Liver (tissue), 9 donors: ENCODE results near the gene DSC2. TPM values are rescaled to one million over a fixed set of nuclear protein-coding genes. Genes with fewer than 3 reads are reported as not detected.

Experiments used
- DNase-seq: peaks from one replicate; pipeline ENCODE4 v3.0.0-alpha.2; 2017; ENCODE audit warnings: low spot score
- H3K27ac ChIP-seq, 2 donors: one replicate each; pipeline ENCODE4 v1.7.0; 2013; ENCODE audit warnings: inconsistent platforms in 2 of 2, low read length in 2 of 2, control low read depth in 1 of 2, low read depth in 1 of 2, mild to moderate bottlenecking in 1 of 2
- H3K27me3 ChIP-seq, 4 donors: one replicate each; pipeline versions ENCODE4 v1.6.1 to v1.7.0; 2013; ENCODE audit warnings: low read length in 3 of 4, inconsistent platforms in 1 of 4, mild to moderate bottlenecking in 1 of 4, moderate library complexity in 1 of 4; ENCODE audit not compliant: control insufficient read depth in 4 of 4, insufficient read depth in 4 of 4
- H3K36me3 ChIP-seq, 4 donors: one replicate each; pipeline versions ENCODE4 v1.6.1 to v1.7.0; 2013; ENCODE audit warnings: low read length in 3 of 4, mild to moderate bottlenecking in 3 of 4, low read depth in 1 of 4, moderate library complexity in 1 of 4; ENCODE audit not compliant: control insufficient read depth in 4 of 4, insufficient read depth in 3 of 4
- H3K4me1 ChIP-seq, 4 donors: one replicate each; pipeline versions ENCODE4 v1.6.1 to v1.7.0; 2013; ENCODE audit warnings: low read length in 3 of 4, mild to moderate bottlenecking in 3 of 4, moderate library complexity in 1 of 4; ENCODE audit not compliant: control insufficient read depth in 4 of 4, insufficient read depth in 4 of 4
- H3K4me3 ChIP-seq, 3 donors: one replicate each; pipeline versions ENCODE4 v1.6.1 to v1.7.0; 2013; ENCODE audit warnings: low read length in 3 of 3, control low read depth in 1 of 3, low read depth in 1 of 3, mild to moderate bottlenecking in 1 of 3
- H3K9ac ChIP-seq, 2 donors: one replicate each; pipeline ENCODE4 v1.7.0; 2013; ENCODE audit warnings: low read length in 2 of 2, mild to moderate bottlenecking in 2 of 2, moderate library complexity in 2 of 2, control low read depth in 1 of 2, low read depth in 1 of 2
- H3K9me3 ChIP-seq, 4 donors: one replicate each; pipeline versions ENCODE4 v1.6.1 to v1.7.0; 2013; ENCODE audit warnings: low read length in 3 of 4; ENCODE audit not compliant: control insufficient read depth in 4 of 4
- ATF3 ChIP-seq: IDR thresholded peaks from 2 replicates; pipeline ENCODE4 v1.6.1; 2016; ENCODE audit warnings: antibody characterized with exemption
- CTCF ChIP-seq: fragments of 150-350 bp; IDR thresholded peaks from 2 replicates; pipeline ENCODE4 v1.5.1; 2017; ENCODE audit warnings: improper control_type of control experiment, low read depth, low read length; ENCODE audit not compliant: missing input control
- EGR1 ChIP-seq, 2 donors: IDR thresholded peaks; 2 replicates each; pipeline ENCODE4 v1.6.1; 2016 to 2018; ENCODE audit warnings: antibody characterized with exemption in 2 of 2, low read depth in 2 of 2
- FOXA1 ChIP-seq: IDR thresholded peaks from 2 replicates; pipeline ENCODE4 v1.6.1; 2016; ENCODE audit warnings: antibody characterized with exemption
- FOXA2 ChIP-seq: IDR thresholded peaks from 2 replicates; pipeline ENCODE4 v1.6.1; 2016; ENCODE audit warnings: antibody characterized with exemption
- GABPA ChIP-seq, 2 donors: IDR thresholded peaks in 1 of 2; conservative IDR thresholded peaks in 1 of 2; 2 replicates each; pipeline ENCODE4 v1.6.1; 2016; ENCODE audit warnings: antibody characterized with exemption in 2 of 2, mild to moderate bottlenecking in 1 of 2, moderate library complexity in 1 of 2
- HNF4A ChIP-seq, 2 donors: conservative IDR thresholded peaks; 2 replicates each; pipeline ENCODE4 v1.6.1; 2016; ENCODE audit warnings: antibody characterized with exemption in 2 of 2, mild to moderate bottlenecking in 2 of 2
- HNF4G ChIP-seq: IDR thresholded peaks from 2 replicates; pipeline ENCODE4 v1.6.1; 2016; ENCODE audit warnings: antibody characterized with exemption
- JUND ChIP-seq, 2 donors: IDR thresholded peaks; 2 replicates each; pipeline ENCODE4 v1.6.1; 2016; ENCODE audit warnings: antibody characterized with exemption in 2 of 2
- NR2F2 ChIP-seq: IDR thresholded peaks from 2 replicates; pipeline ENCODE4 v1.6.1; 2016; ENCODE audit warnings: antibody characterized with exemption
- RAD21 ChIP-seq, 2 donors: IDR thresholded peaks; 2 replicates each; pipeline ENCODE4 v1.6.1; 2016; ENCODE audit warnings: antibody characterized with exemption in 2 of 2, mild to moderate bottlenecking in 2 of 2
- RXRA ChIP-seq, 2 donors: IDR thresholded peaks; 2 replicates each; pipeline ENCODE4 v1.6.1; 2017 to 2018; ENCODE audit warnings: antibody characterized with exemption in 2 of 2, mild to moderate bottlenecking in 1 of 2
- SP1 ChIP-seq: IDR thresholded peaks from 2 replicates; pipeline ENCODE4 v1.6.1; 2018; ENCODE audit warnings: antibody characterized with exemption, mild to moderate bottlenecking
- TAF1 ChIP-seq: conservative IDR thresholded peaks from 2 replicates; pipeline ENCODE4 v1.6.1; 2016; ENCODE audit warnings: antibody characterized with exemption, mild to moderate bottlenecking
- YY1 ChIP-seq: IDR thresholded peaks from 2 replicates; pipeline ENCODE4 v1.6.1; 2016; ENCODE audit warnings: antibody characterized with exemption, mild to moderate bottlenecking
- ZBTB33 ChIP-seq: IDR thresholded peaks from 2 replicates; pipeline ENCODE4 v1.6.1; 2016; ENCODE audit warnings: antibody characterized with exemption
- WGBS: extraction: QIAGEN DNeasy Blood & Tissue Kit; methylation state at CpG from one replicate; pipeline ENCODE4 v1.1.7; 2013; 5-methylcytosine and 5-hydroxymethylcytosine counted together
- polyA plus RNA-seq, 2 donors: library from polyadenylated mRNA; stranded (reverse) in 1 of 2; unstranded in 1 of 2; fragments of 200-250 nt in 1 of 2; fragments of >200 nt in 1 of 2; fragmentation: Nextera tagmentation in 1 of 2; extraction: Ambion mirVana in 1 of 2; gene quantifications; one replicate each; pipeline versions ENCODE4 v1.2.1 to v1.2.3, GENCODE V29; 2013 to 2015
- total RNA-seq, 2 donors: library from RNA; depleted of rRNA; stranded (reverse); fragments of >200 nt; gene quantifications; one replicate each; pipeline ENCODE4 v1.2.3, GENCODE V29; 2014
- TF ChIP-seq, protein P1 (sequence below): IDR thresholded peaks from 2 replicates; pipeline ENCODE4 v1.6.1; 2016; ENCODE audit warnings: antibody characterized with exemption
- TF ChIP-seq, protein P2 (sequence below): IDR thresholded peaks from 2 replicates; pipeline ENCODE4 v1.6.1; 2016; ENCODE audit warnings: antibody characterized with exemption, mild to moderate bottlenecking
- donor health status: healthy.
- donor health status: healthy.
- donor health status: healthy.
- donor health status: healthy.
- donor health status: healthy.

The DSC2 gene
- total and polyA plus RNA-seq, 4 donors, result 3.7 to 16.4 (median 7.4) TPM

- H3K4me3 ChIP-seq, result no peak overlapping the region
- 74% methylated on average over 3 of the region's 3 CpGs for WGBS
- DNase-seq, result no peak
- no peaks in the 10 kb centered on the region for H3K36me3 ChIP-seq
- H3K27ac ChIP-seq, result no peak overlapping the region
- TF ChIP-seq SP1, result no peak
- TF ChIP-seq NR2F2, result no peak
- no peak for TF ChIP-seq FOXA2
- TF ChIP-seq, protein P1, sequence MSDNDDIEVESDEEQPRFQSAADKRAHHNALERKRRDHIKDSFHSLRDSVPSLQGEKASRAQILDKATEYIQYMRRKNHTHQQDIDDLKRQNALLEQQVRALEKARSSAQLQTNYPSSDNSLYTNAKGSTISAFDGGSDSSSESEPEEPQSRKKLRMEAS, result no peak
- TF ChIP-seq JUND (IDR thresholded peaks at IDR 0.05), result no peak
- no peak for TF ChIP-seq EGR1 (IDR thresholded peaks at IDR 0.05; ENCODE audit: low read depth in 2 of 2)
- no peak for TF ChIP-seq CTCF
- TF ChIP-seq ZBTB33, result no peak
- TF ChIP-seq RXRA (IDR thresholded peaks at IDR 0.05), result no peak
- TF ChIP-seq FOXA1, result no peak
- TF ChIP-seq YY1, result no peak
- TF ChIP-seq HNF4A (conservative IDR thresholded peaks at IDR 0.05), result no peak
- TF ChIP-seq TAF1, result no peak
- TF ChIP-seq RAD21 (IDR thresholded peaks at IDR 0.05), result no peak
- no peak for TF ChIP-seq GABPA (IDR thresholded peaks at IDR 0.05 in 1 of 2, conservative IDR thresholded peaks at IDR 0.05 in 1 of 2)
- TF ChIP-seq ATF3, result no peak
- TF ChIP-seq HNF4G, result no peak
- TF ChIP-seq, protein P2, sequence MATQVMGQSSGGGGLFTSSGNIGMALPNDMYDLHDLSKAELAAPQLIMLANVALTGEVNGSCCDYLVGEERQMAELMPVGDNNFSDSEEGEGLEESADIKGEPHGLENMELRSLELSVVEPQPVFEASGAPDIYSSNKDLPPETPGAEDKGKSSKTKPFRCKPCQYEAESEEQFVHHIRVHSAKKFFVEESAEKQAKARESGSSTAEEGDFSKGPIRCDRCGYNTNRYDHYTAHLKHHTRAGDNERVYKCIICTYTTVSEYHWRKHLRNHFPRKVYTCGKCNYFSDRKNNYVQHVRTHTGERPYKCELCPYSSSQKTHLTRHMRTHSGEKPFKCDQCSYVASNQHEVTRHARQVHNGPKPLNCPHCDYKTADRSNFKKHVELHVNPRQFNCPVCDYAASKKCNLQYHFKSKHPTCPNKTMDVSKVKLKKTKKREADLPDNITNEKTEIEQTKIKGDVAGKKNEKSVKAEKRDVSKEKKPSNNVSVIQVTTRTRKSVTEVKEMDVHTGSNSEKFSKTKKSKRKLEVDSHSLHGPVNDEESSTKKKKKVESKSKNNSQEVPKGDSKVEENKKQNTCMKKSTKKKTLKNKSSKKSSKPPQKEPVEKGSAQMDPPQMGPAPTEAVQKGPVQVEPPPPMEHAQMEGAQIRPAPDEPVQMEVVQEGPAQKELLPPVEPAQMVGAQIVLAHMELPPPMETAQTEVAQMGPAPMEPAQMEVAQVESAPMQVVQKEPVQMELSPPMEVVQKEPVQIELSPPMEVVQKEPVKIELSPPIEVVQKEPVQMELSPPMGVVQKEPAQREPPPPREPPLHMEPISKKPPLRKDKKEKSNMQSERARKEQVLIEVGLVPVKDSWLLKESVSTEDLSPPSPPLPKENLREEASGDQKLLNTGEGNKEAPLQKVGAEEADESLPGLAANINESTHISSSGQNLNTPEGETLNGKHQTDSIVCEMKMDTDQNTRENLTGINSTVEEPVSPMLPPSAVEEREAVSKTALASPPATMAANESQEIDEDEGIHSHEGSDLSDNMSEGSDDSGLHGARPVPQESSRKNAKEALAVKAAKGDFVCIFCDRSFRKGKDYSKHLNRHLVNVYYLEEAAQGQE, result no peak
- H3K4me1 ChIP-seq, result no peaks in the 10 kb centered on the region
- no peaks in the 10 kb centered on the region for H3K27me3 ChIP-seq
- no peak overlapping the region for H3K9ac ChIP-seq
- no peaks in the 10 kb centered on the region for H3K9me3 ChIP-seq
These were observed 47.1 kb upstream of the DSC2 start for GRCh38 chr18:31149351-31149750.
